GM19438 (cell line): ENCODE measurements around the gene INSC.
"Not testable (repeated sequence)": the region's sequence is repeated elsewhere in the genome, so short reads cannot be mapped to it uniquely, and the experiment has no call there.

Experiments used
- ATAC-seq: cut with Tn5 transposase; IDR thresholded peaks from one replicate; pipeline ENCODE4 v1.9.1; 2021; ENCODE audit warnings: low read depth; ENCODE audit not compliant: unreplicated experiment

The INSC gene

GRCh38 chr11:15114501-15115475 lies at the start of gene INSC:
TSS of gene INSC (plus strand) at chr11:15114923. CDS start at chr11:15149175, 34,252 bp downstream.
- ATAC-seq = no peak

GRCh38 chr11:15069751-15070150 lies 45.0 kb upstream of the INSC start:
- not testable (repeated sequence) for ATAC-seq

GRCh38 chr11:15071556-15072255 lies 43.0 kb upstream of the INSC start:
- ATAC-seq = no peak

GRCh38 chr11:15072551-15073143 lies 42.1 kb upstream of the INSC start:
- no peak for ATAC-seq

GRCh38 chr11:15073361-15074205 lies 41.1 kb upstream of the INSC start, which contains the start of gene CALCB:
TSS of gene CALCB (plus strand) at chr11:15073593. CDS start at chr11:15074719, 1,126 bp downstream.
- no peak for ATAC-seq

GRCh38 chr11:15074206-15075161 lies 40.2 kb upstream of the INSC start:
- peak; percentile 94 for ATAC-seq

GRCh38 chr11:15075162-15075526 lies 39.6 kb upstream of the INSC start:
- no peak for ATAC-seq

GRCh38 chr11:15091175-15091574 lies 23.5 kb upstream of the INSC start:
- ATAC-seq = no peak

- no peak for ATAC-seq
Observed at GRCh38 chr11:15091625-15092024, 23.1 kb upstream of the INSC start.

- ATAC-seq = no peak
Observed at GRCh38 chr11:15093432-15093831, 21.3 kb upstream of the INSC start.

GRCh38 chr11:15095736-15096228 lies 18.9 kb upstream of the INSC start:
- no peak for ATAC-seq

- ATAC-seq = no peak
Observed at GRCh38 chr11:15097411-15097810, 17.3 kb upstream of the INSC start.

- ATAC-seq = no peak
Observed at GRCh38 chr11:15099267-15099666, 15.5 kb upstream of the INSC start.

- peak; percentile 94 for ATAC-seq
Observed at GRCh38 chr11:15101072-15101709, 13.5 kb upstream of the INSC start.

GRCh38 chr11:15104166-15104565 lies 10.6 kb upstream of the INSC start:
- no peak for ATAC-seq

- no peak for ATAC-seq
Observed at GRCh38 chr11:15106201-15106965, 8.3 kb upstream of the INSC start.

GRCh38 chr11:15107730-15108515 lies 6.8 kb upstream of the INSC start:
- peak; percentile 67 for ATAC-seq
